Lung microvascular endothelial cell (primary cell): ENCODE results near the gene PDK4. TPM values are rescaled to one million over a fixed set of nuclear protein-coding genes. Genes with fewer than 3 reads are reported as not detected.

Experiments
- total RNA-seq: library from RNA; depleted of rRNA; stranded (reverse); fragments of >200 nt; gene quantifications from 2 replicates; pipeline ENCODE4 v1.2.1, GENCODE V29; 2014

The PDK4 gene
- total RNA-seq, 1 donor from 2014 or later: 171 TPM

Other genes with a start within 250 kb of the PDK4 start
- under 0.01 TPM in 1 of 2 replicates, not detected in the other for gene PON3, start 200.1 kb downstream of the PDK4 start, total RNA-seq
- gene PON2, start 161.5 kb downstream of the PDK4 start, total RNA-seq: 102 and 123 TPM in 2 replicates
- not detected in 2 replicates for gene ASB4, start 110.6 kb downstream of the PDK4 start, total RNA-seq
- gene DYNC1I1, start 176.0 kb upstream of the PDK4 start, total RNA-seq: 3.9 and 18.3 TPM in 2 replicates